Type B pancreatic cell (in vitro differentiated cells): ENCODE data around the gene CHST13. TPM values are rescaled to one million over a fixed set of nuclear protein-coding genes. Genes with fewer than 3 reads are reported as not detected.

ENCODE experiments used
- DNase-seq: peaks from one replicate; pipeline ENCODE4 v3.0.0; 2021; ENCODE audit warnings: mixed read lengths; ENCODE audit not compliant: unreplicated experiment; ENCODE audit errors: extremely low spot score
- H3K27ac Mint-ChIP-seq: 2 replicates; pipeline ENCODE4 v1.8.0; 2021; ENCODE audit warnings: mild to moderate bottlenecking, mixed read lengths
- H3K27me3 Mint-ChIP-seq: 2 replicates; pipeline ENCODE4 v1.8.0; 2021; ENCODE audit warnings: mixed read lengths
- H3K36me3 Mint-ChIP-seq: 2 replicates; pipeline ENCODE4 v1.8.0; 2021; ENCODE audit warnings: mixed read lengths
- H3K4me1 Mint-ChIP-seq: one replicate; pipeline ENCODE4 v1.8.0; 2021; ENCODE audit warnings: mixed read lengths; ENCODE audit not compliant: unreplicated experiment
- H3K4me3 Mint-ChIP-seq: 2 replicates; pipeline ENCODE4 v1.8.0; 2021; ENCODE audit warnings: mild to moderate bottlenecking, mixed read lengths
- H3K9me3 Mint-ChIP-seq: 2 replicates; pipeline ENCODE4 v1.8.0; 2021; ENCODE audit warnings: mixed read lengths
- total RNA-seq: library from RNA; stranded (reverse); gene quantifications from 2 replicates; pipeline ENCODE4 v1.2.1, GENCODE V29; 2021; ENCODE audit warnings: low replicate concordance
- TF ChIP-seq, protein P1 (sequence below): fragments of 200-600 bp; sonication (generic); conservative IDR thresholded peaks from 2 replicates; pipeline ENCODE4 v1.5.0; 2021; ENCODE audit warnings: antibody characterized with exemption, mild to moderate bottlenecking

CHST13 gene
- total RNA-seq, 1 donor from 2014 or later = 0.31 TPM

DNA sequence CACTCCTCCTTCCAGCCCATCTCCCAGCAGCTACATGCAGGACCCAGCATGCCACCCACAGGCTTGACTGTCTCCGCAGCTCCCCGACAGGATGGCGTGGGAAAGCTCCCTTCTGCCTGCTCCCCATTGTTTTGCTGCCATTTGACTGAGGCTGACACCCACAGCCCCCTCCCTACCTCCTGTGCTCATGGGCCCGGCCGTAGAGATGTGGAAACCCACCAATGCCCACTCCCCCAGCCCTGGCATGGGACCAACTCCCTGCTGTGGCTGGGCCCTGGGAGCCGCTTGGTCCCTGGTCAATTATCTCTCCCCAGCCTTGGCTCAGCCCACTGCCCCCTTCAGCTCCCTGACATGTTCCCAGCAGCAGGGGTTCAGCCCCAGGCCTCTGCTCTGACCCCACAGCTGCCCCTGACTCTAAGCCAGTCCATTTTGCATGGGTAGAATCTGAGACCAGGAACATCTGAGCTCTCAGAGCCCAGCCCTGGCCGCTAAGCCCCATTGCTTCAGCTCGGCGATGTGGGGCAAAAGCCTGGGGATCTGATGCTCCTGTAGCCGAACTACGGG lies 26.6 kb downstream of the CHST13 start:
- peaks cover 6% of the 10 kb centered on the region for H3K4me1 Mint-ChIP-seq
- H3K9me3 Mint-ChIP-seq = no peaks in the 10 kb centered on the region
- no peak overlapping the region for H3K27ac Mint-ChIP-seq
- H3K4me3 Mint-ChIP-seq = no peak overlapping the region
- H3K27me3 Mint-ChIP-seq = peaks cover 9% of the 10 kb centered on the region
- H3K36me3 Mint-ChIP-seq = no peaks in the 10 kb centered on the region
- TF ChIP-seq, protein P1, sequence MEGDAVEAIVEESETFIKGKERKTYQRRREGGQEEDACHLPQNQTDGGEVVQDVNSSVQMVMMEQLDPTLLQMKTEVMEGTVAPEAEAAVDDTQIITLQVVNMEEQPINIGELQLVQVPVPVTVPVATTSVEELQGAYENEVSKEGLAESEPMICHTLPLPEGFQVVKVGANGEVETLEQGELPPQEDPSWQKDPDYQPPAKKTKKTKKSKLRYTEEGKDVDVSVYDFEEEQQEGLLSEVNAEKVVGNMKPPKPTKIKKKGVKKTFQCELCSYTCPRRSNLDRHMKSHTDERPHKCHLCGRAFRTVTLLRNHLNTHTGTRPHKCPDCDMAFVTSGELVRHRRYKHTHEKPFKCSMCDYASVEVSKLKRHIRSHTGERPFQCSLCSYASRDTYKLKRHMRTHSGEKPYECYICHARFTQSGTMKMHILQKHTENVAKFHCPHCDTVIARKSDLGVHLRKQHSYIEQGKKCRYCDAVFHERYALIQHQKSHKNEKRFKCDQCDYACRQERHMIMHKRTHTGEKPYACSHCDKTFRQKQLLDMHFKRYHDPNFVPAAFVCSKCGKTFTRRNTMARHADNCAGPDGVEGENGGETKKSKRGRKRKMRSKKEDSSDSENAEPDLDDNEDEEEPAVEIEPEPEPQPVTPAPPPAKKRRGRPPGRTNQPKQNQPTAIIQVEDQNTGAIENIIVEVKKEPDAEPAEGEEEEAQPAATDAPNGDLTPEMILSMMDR = no peak
- DNase-seq = peak; percentile 64

DNA sequence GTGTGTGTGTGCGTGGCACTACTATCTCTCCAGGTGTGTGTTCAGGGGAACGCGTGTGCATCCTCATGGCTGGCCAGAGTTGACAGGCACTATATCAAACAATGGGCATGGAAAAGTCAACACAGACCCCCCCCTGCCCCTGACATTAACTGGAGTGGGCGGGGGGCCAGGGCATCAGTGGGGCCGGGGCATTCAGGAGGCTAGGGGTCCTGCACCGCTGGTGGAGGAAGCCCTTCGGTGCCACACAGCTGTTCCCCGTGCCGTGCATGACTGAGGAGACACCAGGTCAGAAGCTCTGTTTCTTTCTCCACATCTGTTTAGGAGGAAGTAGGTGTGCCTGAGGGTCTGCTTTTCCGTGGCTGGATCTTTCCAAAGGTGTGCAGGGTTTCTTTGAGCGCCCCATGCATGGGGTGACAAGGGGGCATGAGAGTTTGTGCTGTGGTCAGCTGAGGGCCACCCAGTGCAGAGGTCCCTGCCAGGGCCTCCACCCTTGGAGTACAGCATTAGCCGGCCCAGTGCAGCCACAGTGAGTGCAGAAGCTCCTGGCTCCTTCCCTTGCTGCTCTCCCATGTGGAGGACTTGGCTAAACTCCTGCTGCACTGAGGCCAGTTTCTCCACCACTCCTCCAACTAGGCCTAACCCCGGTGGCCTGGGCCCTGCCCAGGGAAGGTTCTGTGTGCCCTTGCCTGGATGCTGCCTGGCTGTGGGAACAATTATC lies 27.3 kb downstream of the CHST13 start:
- Mint-ChIP-seq H3K27me3 (peaks cover 9% of the 10 kb centered on the region), H3K4me3 (no peak overlapping the region), H3K9me3 (no peaks in the 10 kb centered on the region), H3K27ac (no peak overlapping the region), H3K36me3 (no peaks in the 10 kb centered on the region), H3K4me1 (peaks cover 6% of the 10 kb centered on the region)
- TF ChIP-seq, protein P1 = no peak
- peak; percentile 64 for DNase-seq

DNA sequence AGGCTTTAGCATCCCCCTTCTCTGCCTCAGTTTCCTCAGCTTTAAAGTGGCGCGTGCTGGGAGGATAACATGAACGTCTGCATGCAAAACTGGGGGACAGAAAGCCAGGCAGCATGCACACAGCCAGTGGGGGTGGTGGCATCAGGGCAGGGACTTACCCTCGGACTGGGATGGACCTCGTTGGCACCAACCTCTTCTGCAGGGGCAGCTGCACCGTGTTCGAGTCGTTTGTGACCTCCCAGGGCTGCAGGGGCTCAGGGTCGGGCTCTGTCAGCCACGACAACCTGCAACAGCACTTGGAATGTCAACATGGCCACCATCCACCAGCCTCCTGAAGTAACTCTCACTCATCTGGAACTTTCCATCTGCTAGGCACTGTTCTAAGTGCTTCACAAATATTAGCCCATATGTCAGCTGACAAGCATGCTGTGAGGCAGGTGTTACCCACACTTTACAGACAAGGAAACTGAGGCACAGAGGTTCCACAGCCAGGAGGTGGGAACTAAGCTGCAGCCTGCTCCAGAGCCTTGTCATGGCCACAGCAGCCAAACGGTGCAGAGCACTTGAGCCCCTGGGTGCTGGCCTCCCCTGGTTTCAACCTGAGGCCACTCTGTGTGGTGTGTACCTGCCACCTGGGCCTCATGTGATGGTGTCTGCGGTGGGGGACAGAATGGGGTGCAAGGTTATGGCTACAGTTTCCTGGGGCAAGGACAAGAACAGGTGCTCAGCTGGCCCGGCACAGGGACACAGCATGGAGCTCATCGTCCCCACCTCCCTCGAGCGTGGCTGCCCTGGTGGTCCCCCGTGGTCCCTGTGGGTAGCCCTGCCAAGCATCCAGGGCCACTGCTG lies 28.1 kb downstream of the CHST13 start:
- Mint-ChIP-seq H3K27ac (no peak overlapping the region), H3K27me3 (peaks cover 7% of the 10 kb centered on the region), H3K9me3 (no peaks in the 10 kb centered on the region), H3K4me1 (peaks cover 6% of the 10 kb centered on the region), H3K4me3 (no peak overlapping the region), H3K36me3 (no peaks in the 10 kb centered on the region)
- TF ChIP-seq, protein P1 = no peak
- peak; percentile 34 for DNase-seq

DNA sequence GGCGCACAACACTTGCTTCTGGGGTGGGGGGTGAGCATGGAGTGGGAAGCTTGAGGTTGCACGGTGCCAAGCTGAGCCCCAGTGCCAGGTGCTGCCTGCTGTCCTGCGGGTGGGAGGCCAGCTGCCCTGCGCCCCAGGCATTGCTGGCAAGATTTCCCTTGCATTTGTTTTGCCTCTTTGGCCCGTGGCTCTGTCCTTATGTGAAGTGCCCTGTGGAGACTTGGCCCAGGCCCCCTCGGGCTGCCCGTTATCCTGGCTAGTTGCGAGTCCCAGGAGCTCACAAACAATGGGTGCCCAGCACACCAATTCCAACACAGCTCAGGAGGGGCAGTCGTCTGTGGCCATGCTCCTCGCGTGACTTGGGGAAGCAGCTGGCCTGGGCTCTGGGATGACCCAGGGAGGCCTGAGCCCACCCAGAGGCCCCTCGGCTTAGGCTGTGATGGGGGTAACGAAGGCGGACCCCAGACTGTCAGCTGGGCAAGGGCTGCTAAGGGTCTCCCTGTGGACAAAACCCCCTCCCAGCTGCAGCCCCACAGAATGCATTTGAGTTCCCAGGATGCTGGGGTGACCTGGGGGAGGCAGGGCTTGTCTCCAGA lies 28.8 kb downstream of the CHST13 start:
- H3K4me3 Mint-ChIP-seq = no peak overlapping the region
- H3K9me3 Mint-ChIP-seq = no peaks in the 10 kb centered on the region
- DNase-seq = peak; percentile 65
- TF ChIP-seq, protein P1 = no peak
- no peak overlapping the region for H3K27ac Mint-ChIP-seq
- peaks cover 6% of the 10 kb centered on the region for H3K4me1 Mint-ChIP-seq
- H3K36me3 Mint-ChIP-seq = no peaks in the 10 kb centered on the region
- peaks cover 3% of the 10 kb centered on the region for H3K27me3 Mint-ChIP-seq

DNA sequence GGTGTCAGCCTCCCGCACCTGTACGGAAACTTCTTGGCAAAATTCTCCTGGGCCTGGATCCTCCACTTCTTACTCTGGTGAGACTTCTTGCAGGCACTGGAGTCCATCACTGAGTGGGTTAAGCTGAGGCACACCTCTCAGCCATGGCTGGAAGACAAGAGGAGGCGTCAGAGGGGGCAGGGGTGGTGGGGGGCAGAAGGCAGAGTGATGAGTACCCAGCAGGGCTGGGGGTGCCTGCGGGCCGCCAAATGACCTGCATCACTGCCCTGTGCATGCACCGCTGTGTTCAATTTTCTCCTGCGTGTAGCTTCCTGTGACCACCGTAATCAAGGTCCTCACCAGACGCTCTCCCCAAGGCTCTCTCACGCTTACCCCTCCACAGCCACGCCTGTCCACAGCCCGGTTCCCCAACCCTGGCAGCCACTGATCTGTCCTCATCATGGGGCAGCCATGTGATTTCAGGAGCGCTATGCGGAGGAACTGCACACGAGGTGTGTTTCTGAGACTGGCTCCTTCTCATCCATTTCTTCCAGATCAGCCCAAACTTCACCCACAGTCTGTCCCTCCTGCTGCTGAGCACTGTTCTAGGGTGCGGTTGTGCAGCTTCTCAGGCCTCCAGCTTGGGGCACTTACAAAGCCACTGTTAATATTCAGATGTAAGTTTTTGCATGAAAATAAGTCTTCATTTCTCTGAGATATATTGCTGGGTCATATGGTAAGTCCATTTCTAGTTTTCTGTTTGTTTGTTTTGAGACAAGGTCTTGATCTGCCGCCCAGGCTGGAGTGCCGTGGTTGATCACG lies 29.5 kb downstream of the CHST13 start:
- DNase-seq = peak; percentile 64
- no peaks in the 10 kb centered on the region for H3K36me3 Mint-ChIP-seq
- H3K4me1 Mint-ChIP-seq = peaks cover 6% of the 10 kb centered on the region
- H3K27ac Mint-ChIP-seq = no peak overlapping the region
- H3K9me3 Mint-ChIP-seq = no peaks in the 10 kb centered on the region
- TF ChIP-seq, protein P1 = no peak
- no peak overlapping the region for H3K4me3 Mint-ChIP-seq
- peaks cover 3% of the 10 kb centered on the region for H3K27me3 Mint-ChIP-seq
